Liver (tissue), 9 donors: ENCODE data around the gene BHLHA15. TPM values are rescaled to one million over a fixed set of nuclear protein-coding genes. Genes with fewer than 3 reads are reported as not detected.

Experiments
- DNase-seq: peaks from one replicate; pipeline ENCODE4 v3.0.0-alpha.2; 2017; ENCODE audit warnings: low spot score
- H3K27ac ChIP-seq, 2 donors: one replicate each; pipeline ENCODE4 v1.7.0; 2013; ENCODE audit warnings: inconsistent platforms in 2 of 2, low read length in 2 of 2, control low read depth in 1 of 2, low read depth in 1 of 2, mild to moderate bottlenecking in 1 of 2
- H3K27me3 ChIP-seq, 4 donors: one replicate each; pipeline versions ENCODE4 v1.6.1 to v1.7.0; 2013; ENCODE audit warnings: low read length in 3 of 4, inconsistent platforms in 1 of 4, mild to moderate bottlenecking in 1 of 4, moderate library complexity in 1 of 4; ENCODE audit not compliant: control insufficient read depth in 4 of 4, insufficient read depth in 4 of 4
- H3K36me3 ChIP-seq, 4 donors: one replicate each; pipeline versions ENCODE4 v1.6.1 to v1.7.0; 2013; ENCODE audit warnings: low read length in 3 of 4, mild to moderate bottlenecking in 3 of 4, low read depth in 1 of 4, moderate library complexity in 1 of 4; ENCODE audit not compliant: control insufficient read depth in 4 of 4, insufficient read depth in 3 of 4
- H3K4me1 ChIP-seq, 4 donors: one replicate each; pipeline versions ENCODE4 v1.6.1 to v1.7.0; 2013; ENCODE audit warnings: low read length in 3 of 4, mild to moderate bottlenecking in 3 of 4, moderate library complexity in 1 of 4; ENCODE audit not compliant: control insufficient read depth in 4 of 4, insufficient read depth in 4 of 4
- H3K4me3 ChIP-seq, 3 donors: one replicate each; pipeline versions ENCODE4 v1.6.1 to v1.7.0; 2013; ENCODE audit warnings: low read length in 3 of 3, control low read depth in 1 of 3, low read depth in 1 of 3, mild to moderate bottlenecking in 1 of 3
- H3K9ac ChIP-seq, 2 donors: one replicate each; pipeline ENCODE4 v1.7.0; 2013; ENCODE audit warnings: low read length in 2 of 2, mild to moderate bottlenecking in 2 of 2, moderate library complexity in 2 of 2, control low read depth in 1 of 2, low read depth in 1 of 2
- H3K9me3 ChIP-seq, 4 donors: one replicate each; pipeline versions ENCODE4 v1.6.1 to v1.7.0; 2013; ENCODE audit warnings: low read length in 3 of 4; ENCODE audit not compliant: control insufficient read depth in 4 of 4
- FOXA2 ChIP-seq: IDR thresholded peaks from 2 replicates; pipeline ENCODE4 v1.6.1; 2016; ENCODE audit warnings: antibody characterized with exemption
- GABPA ChIP-seq, 2 donors: IDR thresholded peaks in 1 of 2; conservative IDR thresholded peaks in 1 of 2; 2 replicates each; pipeline ENCODE4 v1.6.1; 2016; ENCODE audit warnings: antibody characterized with exemption in 2 of 2, mild to moderate bottlenecking in 1 of 2, moderate library complexity in 1 of 2
- HNF4A ChIP-seq, 2 donors: conservative IDR thresholded peaks; 2 replicates each; pipeline ENCODE4 v1.6.1; 2016; ENCODE audit warnings: antibody characterized with exemption in 2 of 2, mild to moderate bottlenecking in 2 of 2
- JUND ChIP-seq, 2 donors: IDR thresholded peaks; 2 replicates each; pipeline ENCODE4 v1.6.1; 2016; ENCODE audit warnings: antibody characterized with exemption in 2 of 2
- NR2F2 ChIP-seq: IDR thresholded peaks from 2 replicates; pipeline ENCODE4 v1.6.1; 2016; ENCODE audit warnings: antibody characterized with exemption
- RAD21 ChIP-seq, 2 donors: IDR thresholded peaks; 2 replicates each; pipeline ENCODE4 v1.6.1; 2016; ENCODE audit warnings: antibody characterized with exemption in 2 of 2, mild to moderate bottlenecking in 2 of 2
- RXRA ChIP-seq, 2 donors: IDR thresholded peaks; 2 replicates each; pipeline ENCODE4 v1.6.1; 2017 to 2018; ENCODE audit warnings: antibody characterized with exemption in 2 of 2, mild to moderate bottlenecking in 1 of 2
- SP1 ChIP-seq: IDR thresholded peaks from 2 replicates; pipeline ENCODE4 v1.6.1; 2018; ENCODE audit warnings: antibody characterized with exemption, mild to moderate bottlenecking
- TAF1 ChIP-seq: conservative IDR thresholded peaks from 2 replicates; pipeline ENCODE4 v1.6.1; 2016; ENCODE audit warnings: antibody characterized with exemption, mild to moderate bottlenecking
- YY1 ChIP-seq: IDR thresholded peaks from 2 replicates; pipeline ENCODE4 v1.6.1; 2016; ENCODE audit warnings: antibody characterized with exemption, mild to moderate bottlenecking
- WGBS: extraction: QIAGEN DNeasy Blood & Tissue Kit; methylation state at CpG from one replicate; pipeline ENCODE4 v1.1.7; 2013; 5-methylcytosine and 5-hydroxymethylcytosine counted together
- polyA plus RNA-seq, 2 donors: library from polyadenylated mRNA; stranded (reverse) in 1 of 2; unstranded in 1 of 2; fragments of 200-250 nt in 1 of 2; fragments of >200 nt in 1 of 2; fragmentation: Nextera tagmentation in 1 of 2; extraction: Ambion mirVana in 1 of 2; gene quantifications; one replicate each; pipeline versions ENCODE4 v1.2.1 to v1.2.3, GENCODE V29; 2013 to 2015
- total RNA-seq, 2 donors: library from RNA; depleted of rRNA; stranded (reverse); fragments of >200 nt; gene quantifications; one replicate each; pipeline ENCODE4 v1.2.3, GENCODE V29; 2014
- TF ChIP-seq, protein P1 (sequence below): IDR thresholded peaks from 2 replicates; pipeline ENCODE4 v1.6.1; 2016; ENCODE audit warnings: antibody characterized with exemption
- TF ChIP-seq, protein P2 (sequence below): fragments of 150-350 bp; IDR thresholded peaks from 2 replicates; pipeline ENCODE4 v1.5.1; 2017; ENCODE audit warnings: improper control_type of control experiment, low read depth, low read length; ENCODE audit not compliant: missing input control
- TF ChIP-seq, protein P3 (sequence below): IDR thresholded peaks from 2 replicates; pipeline ENCODE4 v1.6.1; 2016; ENCODE audit warnings: antibody characterized with exemption
- donor health status: healthy.
- donor health status: healthy.
- donor health status: healthy.
- donor health status: healthy.
- donor health status: healthy.

The BHLHA15 gene
- total and polyA plus RNA-seq, 4 donors = 1.0 to 28.9 (median 7.6) TPM

DNA sequence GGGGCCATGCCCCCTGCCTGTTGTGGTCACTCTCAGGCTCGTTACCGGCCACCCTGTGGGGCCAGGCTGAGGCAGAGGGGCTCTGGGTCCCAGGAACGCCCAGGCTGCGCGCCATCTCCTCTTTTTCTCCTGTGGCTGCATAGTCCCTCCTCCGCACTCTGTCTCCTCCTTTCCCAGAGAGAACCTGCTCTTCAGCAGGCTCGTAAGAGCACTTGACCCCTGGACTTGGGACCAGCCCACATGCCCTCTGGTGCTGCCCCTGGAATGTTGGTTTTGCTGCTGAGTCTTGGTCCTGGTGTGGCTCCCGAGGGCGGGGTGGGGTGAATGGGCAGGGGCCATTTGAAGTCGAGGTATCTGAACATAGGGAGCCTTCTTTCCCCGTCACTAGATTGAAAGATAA is 6.6 kb upstream of the BHLHA15 start:
- 93% methylated on average over 11 of the region's 11 CpGs for WGBS
- Histone ChIP-seq H3K9ac (no peak overlapping the region), H3K9me3 (no peaks in the 10 kb centered on the region), H3K4me3 (no peak overlapping the region), H3K4me1 (no peaks in the 10 kb centered on the region), H3K27me3 (no peaks in the 10 kb centered on the region), H3K27ac (no peak overlapping the region), H3K36me3 (peaks cover 5 to 27% (median 11%) of the 10 kb centered on the region in 4 donors)
- DNase-seq = peak; percentile 9
- TF ChIP-seq RAD21 (IDR thresholded peaks at IDR 0.05) = no peak
- no peak for TF ChIP-seq NR2F2
- TF ChIP-seq GABPA (IDR thresholded peaks at IDR 0.05 in 1 of 2, conservative IDR thresholded peaks at IDR 0.05 in 1 of 2) = no peak
- TF ChIP-seq TAF1 = no peak
- TF ChIP-seq, protein P1, sequence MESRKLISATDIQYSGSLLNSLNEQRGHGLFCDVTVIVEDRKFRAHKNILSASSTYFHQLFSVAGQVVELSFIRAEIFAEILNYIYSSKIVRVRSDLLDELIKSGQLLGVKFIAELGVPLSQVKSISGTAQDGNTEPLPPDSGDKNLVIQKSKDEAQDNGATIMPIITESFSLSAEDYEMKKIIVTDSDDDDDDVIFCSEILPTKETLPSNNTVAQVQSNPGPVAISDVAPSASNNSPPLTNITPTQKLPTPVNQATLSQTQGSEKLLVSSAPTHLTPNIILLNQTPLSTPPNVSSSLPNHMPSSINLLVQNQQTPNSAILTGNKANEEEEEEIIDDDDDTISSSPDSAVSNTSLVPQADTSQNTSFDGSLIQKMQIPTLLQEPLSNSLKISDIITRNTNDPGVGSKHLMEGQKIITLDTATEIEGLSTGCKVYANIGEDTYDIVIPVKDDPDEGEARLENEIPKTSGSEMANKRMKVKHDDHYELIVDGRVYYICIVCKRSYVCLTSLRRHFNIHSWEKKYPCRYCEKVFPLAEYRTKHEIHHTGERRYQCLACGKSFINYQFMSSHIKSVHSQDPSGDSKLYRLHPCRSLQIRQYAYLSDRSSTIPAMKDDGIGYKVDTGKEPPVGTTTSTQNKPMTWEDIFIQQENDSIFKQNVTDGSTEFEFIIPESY = no peak
- TF ChIP-seq, protein P2, sequence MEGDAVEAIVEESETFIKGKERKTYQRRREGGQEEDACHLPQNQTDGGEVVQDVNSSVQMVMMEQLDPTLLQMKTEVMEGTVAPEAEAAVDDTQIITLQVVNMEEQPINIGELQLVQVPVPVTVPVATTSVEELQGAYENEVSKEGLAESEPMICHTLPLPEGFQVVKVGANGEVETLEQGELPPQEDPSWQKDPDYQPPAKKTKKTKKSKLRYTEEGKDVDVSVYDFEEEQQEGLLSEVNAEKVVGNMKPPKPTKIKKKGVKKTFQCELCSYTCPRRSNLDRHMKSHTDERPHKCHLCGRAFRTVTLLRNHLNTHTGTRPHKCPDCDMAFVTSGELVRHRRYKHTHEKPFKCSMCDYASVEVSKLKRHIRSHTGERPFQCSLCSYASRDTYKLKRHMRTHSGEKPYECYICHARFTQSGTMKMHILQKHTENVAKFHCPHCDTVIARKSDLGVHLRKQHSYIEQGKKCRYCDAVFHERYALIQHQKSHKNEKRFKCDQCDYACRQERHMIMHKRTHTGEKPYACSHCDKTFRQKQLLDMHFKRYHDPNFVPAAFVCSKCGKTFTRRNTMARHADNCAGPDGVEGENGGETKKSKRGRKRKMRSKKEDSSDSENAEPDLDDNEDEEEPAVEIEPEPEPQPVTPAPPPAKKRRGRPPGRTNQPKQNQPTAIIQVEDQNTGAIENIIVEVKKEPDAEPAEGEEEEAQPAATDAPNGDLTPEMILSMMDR = no peak
- TF ChIP-seq YY1 = no peak
- TF ChIP-seq, protein P3, sequence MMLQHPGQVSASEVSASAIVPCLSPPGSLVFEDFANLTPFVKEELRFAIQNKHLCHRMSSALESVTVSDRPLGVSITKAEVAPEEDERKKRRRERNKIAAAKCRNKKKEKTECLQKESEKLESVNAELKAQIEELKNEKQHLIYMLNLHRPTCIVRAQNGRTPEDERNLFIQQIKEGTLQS = no peak
- no peak for TF ChIP-seq FOXA2
- TF ChIP-seq SP1 = no peak
- no peak for TF ChIP-seq HNF4A (conservative IDR thresholded peaks at IDR 0.05)
- TF ChIP-seq JUND (IDR thresholded peaks at IDR 0.05) = no peak
- no peak for TF ChIP-seq RXRA (IDR thresholded peaks at IDR 0.05)

DNA sequence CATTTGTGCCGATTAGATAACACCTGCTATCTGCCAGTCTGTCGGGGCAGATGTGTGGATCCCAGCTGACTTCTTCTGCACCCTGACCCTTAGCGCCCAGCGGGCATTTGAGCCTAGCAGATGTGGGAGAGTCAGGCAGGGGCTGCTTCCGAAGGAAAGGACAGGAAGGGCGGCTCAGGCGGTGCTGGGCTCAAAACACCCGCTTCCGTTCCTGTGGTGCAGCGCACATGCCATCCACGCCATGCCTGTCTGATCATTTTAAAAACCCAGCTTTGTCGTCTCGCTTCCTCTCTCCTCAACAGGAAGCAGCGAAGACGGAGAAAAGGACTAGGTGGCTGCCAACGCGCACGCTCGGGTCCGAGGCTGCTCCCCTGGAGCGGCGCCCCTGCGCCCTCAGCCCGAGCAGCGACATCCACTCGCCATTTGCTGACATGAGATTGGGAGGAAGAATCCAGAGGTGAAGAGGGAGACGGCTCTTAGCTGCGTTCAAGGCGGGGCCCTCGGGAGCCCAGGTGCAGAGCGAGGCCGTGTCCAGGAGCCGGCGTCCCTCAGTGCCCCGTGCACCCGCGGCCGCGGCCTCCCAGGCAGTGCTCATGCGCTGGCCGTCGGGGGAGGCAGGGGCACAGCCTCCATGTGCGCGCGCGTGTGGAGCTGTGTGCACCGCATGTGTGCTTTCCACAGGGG is 5.9 kb upstream of the BHLHA15 start:
- peaks cover 5 to 27% (median 11%) of the 10 kb centered on the region in 4 donors for H3K36me3 ChIP-seq
- no peak overlapping the region for H3K4me3 ChIP-seq
- no peaks in the 10 kb centered on the region for H3K27me3 ChIP-seq
- no peak overlapping the region for H3K27ac ChIP-seq
- H3K9ac ChIP-seq = no peak overlapping the region
- 97% methylated on average over 47 of the region's 47 CpGs for WGBS
- DNase-seq = peak; percentile 25
- H3K4me1 ChIP-seq = no peaks in the 10 kb centered on the region
- no peak for TF ChIP-seq JUND (IDR thresholded peaks at IDR 0.05)
- H3K9me3 ChIP-seq = no peaks in the 10 kb centered on the region
